Astrocyte (in vitro differentiated cells and primary cell): ENCODE measurements around the gene OR52K2.

Experiments used
- EZH2 ChIP-seq: IDR thresholded peaks from 2 replicates; pipeline ENCODE4 v1.6.1; 2012; ENCODE audit warnings: mild to moderate bottlenecking, low read length, inconsistent platforms; ENCODE audit not compliant: insufficient read depth
- TF ChIP-seq, protein P1 (sequence below): IDR thresholded peaks from 2 replicates; pipeline ENCODE4 v1.5.1; 2011; ENCODE audit warnings: low read depth, mild to moderate bottlenecking, inconsistent platforms, low read length, moderate library complexity; ENCODE audit not compliant: insufficient read depth

GRCh38 chr11:4495487-4495886 is 46.4 kb downstream of the OR52K2 start:
- TF ChIP-seq, protein P1, sequence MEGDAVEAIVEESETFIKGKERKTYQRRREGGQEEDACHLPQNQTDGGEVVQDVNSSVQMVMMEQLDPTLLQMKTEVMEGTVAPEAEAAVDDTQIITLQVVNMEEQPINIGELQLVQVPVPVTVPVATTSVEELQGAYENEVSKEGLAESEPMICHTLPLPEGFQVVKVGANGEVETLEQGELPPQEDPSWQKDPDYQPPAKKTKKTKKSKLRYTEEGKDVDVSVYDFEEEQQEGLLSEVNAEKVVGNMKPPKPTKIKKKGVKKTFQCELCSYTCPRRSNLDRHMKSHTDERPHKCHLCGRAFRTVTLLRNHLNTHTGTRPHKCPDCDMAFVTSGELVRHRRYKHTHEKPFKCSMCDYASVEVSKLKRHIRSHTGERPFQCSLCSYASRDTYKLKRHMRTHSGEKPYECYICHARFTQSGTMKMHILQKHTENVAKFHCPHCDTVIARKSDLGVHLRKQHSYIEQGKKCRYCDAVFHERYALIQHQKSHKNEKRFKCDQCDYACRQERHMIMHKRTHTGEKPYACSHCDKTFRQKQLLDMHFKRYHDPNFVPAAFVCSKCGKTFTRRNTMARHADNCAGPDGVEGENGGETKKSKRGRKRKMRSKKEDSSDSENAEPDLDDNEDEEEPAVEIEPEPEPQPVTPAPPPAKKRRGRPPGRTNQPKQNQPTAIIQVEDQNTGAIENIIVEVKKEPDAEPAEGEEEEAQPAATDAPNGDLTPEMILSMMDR, result no peak
- no peak for TF ChIP-seq EZH2
